GM19397 (cell line): ENCODE results near the gene TMEM94.
"Not testable (repeated sequence)": the region's sequence is repeated elsewhere in the genome, so short reads cannot be mapped to it uniquely, and the experiment has no call there.

Experiments
- ATAC-seq: cut with Tn5 transposase; IDR thresholded peaks from one replicate; pipeline ENCODE4 v1.9.1; 2021; ENCODE audit warnings: mild to moderate bottlenecking, moderate library complexity; ENCODE audit not compliant: unreplicated experiment

Gene TMEM94

GRCh38 chr17:75456417-75457046 is at the start of gene TMEM94:
TMEM94 (plus strand) TSS chr17:75456635; CDS start chr17:75471906, 15,271 bp downstream.
- ATAC-seq = peak; percentile 89

GRCh38 chr17:75407655-75408352 is 48.6 kb upstream of the TMEM94 start:
- no peak for ATAC-seq

GRCh38 chr17:75410141-75410540 is 46.3 kb upstream of the TMEM94 start:
- ATAC-seq = no peak

- ATAC-seq = no peak
Measured at GRCh38 chr17:75411328-75412067, 44.9 kb upstream of the TMEM94 start.

GRCh38 chr17:75412455-75413317 is 43.7 kb upstream of the TMEM94 start:
- no peak for ATAC-seq

- ATAC-seq = no peak
Measured at GRCh38 chr17:75414488-75414887, 41.9 kb upstream of the TMEM94 start.

- ATAC-seq = no peak
Measured at GRCh38 chr17:75416006-75416405, 40.4 kb upstream of the TMEM94 start.

GRCh38 chr17:75417054-75417580 is 39.3 kb upstream of the TMEM94 start:
- no peak for ATAC-seq

GRCh38 chr17:75418531-75418930 is 37.9 kb upstream of the TMEM94 start:
- ATAC-seq = no peak

- ATAC-seq = no peak
Measured at GRCh38 chr17:75428543-75429469, 27.6 kb upstream of the TMEM94 start.

- ATAC-seq = no peak
Measured at GRCh38 chr17:75430159-75430974, 26.1 kb upstream of the TMEM94 start.

GRCh38 chr17:75433218-75433783 is 23.1 kb upstream of the TMEM94 start:
- ATAC-seq = no peak

- ATAC-seq = not testable (repeated sequence)
Measured at GRCh38 chr17:75434433-75434832, 22.0 kb upstream of the TMEM94 start.

GRCh38 chr17:75437404-75437803 is 19.0 kb upstream of the TMEM94 start:
- not testable (repeated sequence) for ATAC-seq

GRCh38 chr17:75439287-75439686 is 17.1 kb upstream of the TMEM94 start:
- no peak for ATAC-seq

GRCh38 chr17:75440738-75441448 is 15.5 kb upstream of the TMEM94 start:
- ATAC-seq = no peak

- ATAC-seq = no peak
Measured at GRCh38 chr17:75442168-75443103, 14.0 kb upstream of the TMEM94 start.
